Measurements from ENCODE around the gene CHST14.
A peak's percentile ranks its signal among the peaks of the same experiment; 100 is the strongest.

CHST14 gene

GRCh38 chr15:40441565-40442531 is 28.9 kb upstream of the CHST14 start:
- Histone ChIP-seq H3K9me3 (ENCODE audit: control insufficient read depth in 1 of 2, low read length in 2 of 2) (no peaks in the 10 kb centered on the region), H3K4me1 (ENCODE audit: control insufficient read depth in 1 of 2, insufficient read depth in 2 of 2, low read length in 2 of 2) (peaks cover 37 to 48% of the 10 kb centered on the region in 2 donors), H3K36me3 (ENCODE audit: control insufficient read depth in 1 of 2, insufficient read depth in 2 of 2, low read length in 2 of 2) (no peaks in the 10 kb centered on the region), H3K27ac (ENCODE audit: low read depth, low read length) (no peak overlapping the region), H3K9ac (ENCODE audit: low read depth in 1 of 2, low read length in 2 of 2) (peak overlapping the region; percentile 47 to 66), H3K27me3 (ENCODE audit: control insufficient read depth in 1 of 2, insufficient read depth in 2 of 2, low read length in 2 of 2) (peaks cover 6 to 17% of the 10 kb centered on the region in 2 donors), H3K4me3 (ENCODE audit: low read depth in 1 of 2, low read length in 2 of 2) (peak overlapping the region; percentile 71 to 72)

GRCh38 chr15:40443255-40443654 is 27.5 kb upstream of the CHST14 start:
- peaks cover 3% of the 10 kb centered on the region in 2 donors for H3K27me3 ChIP-seq (ENCODE audit: control insufficient read depth in 1 of 2, insufficient read depth in 2 of 2, low read length in 2 of 2)
- H3K36me3 ChIP-seq (ENCODE audit: control insufficient read depth in 1 of 2, insufficient read depth in 2 of 2, low read length in 2 of 2) = no peaks in the 10 kb centered on the region
- H3K9ac ChIP-seq (ENCODE audit: low read depth in 1 of 2, low read length in 2 of 2) = no peak overlapping the region
- H3K4me1 ChIP-seq (ENCODE audit: control insufficient read depth in 1 of 2, insufficient read depth in 2 of 2, low read length in 2 of 2) = peaks cover 34 to 44% of the 10 kb centered on the region in 2 donors
- no peak overlapping the region for H3K4me3 ChIP-seq (ENCODE audit: low read depth in 1 of 2, low read length in 2 of 2)
- H3K27ac ChIP-seq (ENCODE audit: low read depth, low read length) = no peak overlapping the region
- H3K9me3 ChIP-seq (ENCODE audit: control insufficient read depth in 1 of 2, low read length in 2 of 2) = no peaks in the 10 kb centered on the region

GRCh38 chr15:40443846-40444245 is 26.9 kb upstream of the CHST14 start:
- no peaks in the 10 kb centered on the region for H3K36me3 ChIP-seq (ENCODE audit: control insufficient read depth in 1 of 2, insufficient read depth in 2 of 2, low read length in 2 of 2)
- no peak overlapping the region for H3K4me3 ChIP-seq (ENCODE audit: low read depth in 1 of 2, low read length in 2 of 2)
- H3K27me3 ChIP-seq (ENCODE audit: control insufficient read depth in 1 of 2, insufficient read depth in 2 of 2, low read length in 2 of 2) = peaks cover 0 to 3% of the 10 kb centered on the region in 2 donors
- no peaks in the 10 kb centered on the region for H3K9me3 ChIP-seq (ENCODE audit: control insufficient read depth in 1 of 2, low read length in 2 of 2)
- H3K9ac ChIP-seq (ENCODE audit: low read depth in 1 of 2, low read length in 2 of 2) = no peak overlapping the region
- no peak overlapping the region for H3K27ac ChIP-seq (ENCODE audit: low read depth, low read length)
- H3K4me1 ChIP-seq (ENCODE audit: control insufficient read depth in 1 of 2, insufficient read depth in 2 of 2, low read length in 2 of 2) = peaks cover 34 to 46% of the 10 kb centered on the region in 2 donors

- Histone ChIP-seq H3K4me3 (ENCODE audit: low read depth in 1 of 2, low read length in 2 of 2) (no peak overlapping the region), H3K36me3 (ENCODE audit: control insufficient read depth in 1 of 2, insufficient read depth in 2 of 2, low read length in 2 of 2) (no peaks in the 10 kb centered on the region), H3K27ac (ENCODE audit: low read depth, low read length) (no peak overlapping the region), H3K4me1 (ENCODE audit: control insufficient read depth in 1 of 2, insufficient read depth in 2 of 2, low read length in 2 of 2) (peaks cover 27 to 40% of the 10 kb centered on the region in 2 donors), H3K9me3 (ENCODE audit: control insufficient read depth in 1 of 2, low read length in 2 of 2) (no peaks in the 10 kb centered on the region), H3K9ac (ENCODE audit: low read depth in 1 of 2, low read length in 2 of 2) (no peak overlapping the region), H3K27me3 (ENCODE audit: control insufficient read depth in 1 of 2, insufficient read depth in 2 of 2, low read length in 2 of 2) (no peaks in the 10 kb centered on the region)
Observed at GRCh38 chr15:40444736-40445135, 26.0 kb upstream of the CHST14 start.

GRCh38 chr15:40445421-40445922 is 25.3 kb upstream of the CHST14 start:
- no peaks in the 10 kb centered on the region for H3K36me3 ChIP-seq (ENCODE audit: control insufficient read depth in 1 of 2, insufficient read depth in 2 of 2, low read length in 2 of 2)
- no peak overlapping the region for H3K4me3 ChIP-seq (ENCODE audit: low read depth in 1 of 2, low read length in 2 of 2)
- no peaks in the 10 kb centered on the region for H3K9me3 ChIP-seq (ENCODE audit: control insufficient read depth in 1 of 2, low read length in 2 of 2)
- no peak overlapping the region for H3K27ac ChIP-seq (ENCODE audit: low read depth, low read length)
- H3K4me1 ChIP-seq (ENCODE audit: control insufficient read depth in 1 of 2, insufficient read depth in 2 of 2, low read length in 2 of 2) = peaks cover 21 to 45% of the 10 kb centered on the region in 2 donors
- no peaks in the 10 kb centered on the region for H3K27me3 ChIP-seq (ENCODE audit: control insufficient read depth in 1 of 2, insufficient read depth in 2 of 2, low read length in 2 of 2)
- H3K9ac ChIP-seq (ENCODE audit: low read depth in 1 of 2, low read length in 2 of 2) = no peak overlapping the region

GRCh38 chr15:40446144-40446543 is 24.6 kb upstream of the CHST14 start:
- no peaks in the 10 kb centered on the region for H3K36me3 ChIP-seq (ENCODE audit: control insufficient read depth in 1 of 2, insufficient read depth in 2 of 2, low read length in 2 of 2)
- no peak overlapping the region for H3K27ac ChIP-seq (ENCODE audit: low read depth, low read length)
- no peaks in the 10 kb centered on the region for H3K27me3 ChIP-seq (ENCODE audit: control insufficient read depth in 1 of 2, insufficient read depth in 2 of 2, low read length in 2 of 2)
- H3K4me1 ChIP-seq (ENCODE audit: control insufficient read depth in 1 of 2, insufficient read depth in 2 of 2, low read length in 2 of 2) = peaks cover 26 to 46% of the 10 kb centered on the region in 2 donors
- H3K9me3 ChIP-seq (ENCODE audit: control insufficient read depth in 1 of 2, low read length in 2 of 2) = no peaks in the 10 kb centered on the region
- no peak overlapping the region for H3K4me3 ChIP-seq (ENCODE audit: low read depth in 1 of 2, low read length in 2 of 2)
- no peak overlapping the region for H3K9ac ChIP-seq (ENCODE audit: low read depth in 1 of 2, low read length in 2 of 2)

- H3K27ac ChIP-seq (ENCODE audit: low read depth, low read length) = no peak overlapping the region
Observed at GRCh38 chr15:40448354-40448753, 22.4 kb upstream of the CHST14 start.

GRCh38 chr15:40449275-40449674 is 21.5 kb upstream of the CHST14 start:
- H3K9ac ChIP-seq (ENCODE audit: low read depth in 1 of 2, low read length in 2 of 2) = no peak overlapping the region
- H3K27me3 ChIP-seq (ENCODE audit: control insufficient read depth in 1 of 2, insufficient read depth in 2 of 2, low read length in 2 of 2) = no peaks in the 10 kb centered on the region
- no peak overlapping the region for H3K27ac ChIP-seq (ENCODE audit: low read depth, low read length)
- H3K4me1 ChIP-seq (ENCODE audit: control insufficient read depth in 1 of 2, insufficient read depth in 2 of 2, low read length in 2 of 2) = peaks cover 40 to 57% of the 10 kb centered on the region in 2 donors
- no peaks in the 10 kb centered on the region for H3K9me3 ChIP-seq (ENCODE audit: control insufficient read depth in 1 of 2, low read length in 2 of 2)
- no peaks in the 10 kb centered on the region for H3K36me3 ChIP-seq (ENCODE audit: control insufficient read depth in 1 of 2, insufficient read depth in 2 of 2, low read length in 2 of 2)
- H3K4me3 ChIP-seq (ENCODE audit: low read depth in 1 of 2, low read length in 2 of 2) = no peak overlapping the region

More at GRCh38 chr15:40448354-40448753, 22.4 kb upstream of the CHST14 start:
- no peak overlapping the region for H3K9ac ChIP-seq (ENCODE audit: low read depth in 1 of 2, low read length in 2 of 2)
- H3K9me3 ChIP-seq (ENCODE audit: control insufficient read depth in 1 of 2, low read length in 2 of 2) = no peaks in the 10 kb centered on the region
- H3K27me3 ChIP-seq (ENCODE audit: control insufficient read depth in 1 of 2, insufficient read depth in 2 of 2, low read length in 2 of 2) = no peaks in the 10 kb centered on the region
- H3K36me3 ChIP-seq (ENCODE audit: control insufficient read depth in 1 of 2, insufficient read depth in 2 of 2, low read length in 2 of 2) = no peaks in the 10 kb centered on the region
- peaks cover 37 to 58% of the 10 kb centered on the region in 2 donors for H3K4me1 ChIP-seq (ENCODE audit: control insufficient read depth in 1 of 2, insufficient read depth in 2 of 2, low read length in 2 of 2)
- H3K4me3 ChIP-seq (ENCODE audit: low read depth in 1 of 2, low read length in 2 of 2) = no peak overlapping the region

GRCh38 chr15:40450047-40450446 is 20.7 kb upstream of the CHST14 start:
- peaks cover 48 to 57% of the 10 kb centered on the region in 2 donors for H3K4me1 ChIP-seq (ENCODE audit: control insufficient read depth in 1 of 2, insufficient read depth in 2 of 2, low read length in 2 of 2)
- no peaks in the 10 kb centered on the region for H3K27me3 ChIP-seq (ENCODE audit: control insufficient read depth in 1 of 2, insufficient read depth in 2 of 2, low read length in 2 of 2)
- H3K9me3 ChIP-seq (ENCODE audit: control insufficient read depth in 1 of 2, low read length in 2 of 2) = no peaks in the 10 kb centered on the region
- no peak overlapping the region for H3K4me3 ChIP-seq (ENCODE audit: low read depth in 1 of 2, low read length in 2 of 2)
- no peak overlapping the region for H3K9ac ChIP-seq (ENCODE audit: low read depth in 1 of 2, low read length in 2 of 2)
- no peaks in the 10 kb centered on the region for H3K36me3 ChIP-seq (ENCODE audit: control insufficient read depth in 1 of 2, insufficient read depth in 2 of 2, low read length in 2 of 2)
- no peak overlapping the region for H3K27ac ChIP-seq (ENCODE audit: low read depth, low read length)

GRCh38 chr15:40451527-40452158 is 19.1 kb upstream of the CHST14 start:
- peaks cover 56 to 61% of the 10 kb centered on the region in 2 donors for H3K4me1 ChIP-seq (ENCODE audit: control insufficient read depth in 1 of 2, insufficient read depth in 2 of 2, low read length in 2 of 2)

More at GRCh38 chr15:40451527-40452158, 19.1 kb upstream of the CHST14 start:
- H3K27me3 ChIP-seq (ENCODE audit: control insufficient read depth in 1 of 2, insufficient read depth in 2 of 2, low read length in 2 of 2) = no peaks in the 10 kb centered on the region
- H3K9ac ChIP-seq (ENCODE audit: low read depth in 1 of 2, low read length in 2 of 2) = peak overlapping the region in 1 of 2 donors; percentile 9
- H3K27ac ChIP-seq (ENCODE audit: low read depth, low read length) = no peak overlapping the region
- H3K36me3 ChIP-seq (ENCODE audit: control insufficient read depth in 1 of 2, insufficient read depth in 2 of 2, low read length in 2 of 2) = no peaks in the 10 kb centered on the region
- no peaks in the 10 kb centered on the region for H3K9me3 ChIP-seq (ENCODE audit: control insufficient read depth in 1 of 2, low read length in 2 of 2)
- peak overlapping the region; percentile 38 to 43 for H3K4me3 ChIP-seq (ENCODE audit: low read depth in 1 of 2, low read length in 2 of 2)
